OCI-LY3 (cell line): ENCODE measurements around the gene KCNMA1.

Source experiments
- H2AFZ ChIP-seq: fragments of 200-600, 300-600 bp; shearing (Covaris generic); 2 replicates; pipeline ENCODE4 v1.6.0; 2014; ENCODE audit warnings: antibody characterized with exemption, low read depth, low read length
- H3K27ac ChIP-seq: fragments of 200-600, 300-600 bp; sonication (generic); 2 replicates; pipeline ENCODE4 v1.5.1; 2014; ENCODE audit warnings: mild to moderate bottlenecking, low read length, moderate library complexity, mixed read lengths
- H3K27me3 ChIP-seq: fragments of 200-600, 300-600 bp; sonication (generic); 2 replicates; pipeline ENCODE4 v1.6.1; 2014; ENCODE audit warnings: low read depth, low read length, mixed read lengths
- H3K36me3 ChIP-seq: fragments of 200-600, 300-600 bp; sonication (generic); replicated peaks from 2 replicates; pipeline ENCODE3; 2014; ENCODE audit warnings: low read depth, low read length, mixed read lengths
- H3K4me1 ChIP-seq: fragments of 300-600, 200-600 bp; sonication (generic); 2 replicates; pipeline ENCODE4 v1.6.1; 2014; ENCODE audit warnings: low read length, mixed read lengths
- H3K4me2 ChIP-seq: fragments of 200-600, 300-600 bp; sonication (generic); 2 replicates; pipeline ENCODE4 v1.6.1; 2014; ENCODE audit warnings: low read length, mixed read lengths
- H3K4me3 ChIP-seq: fragments of 300-600, 200-600 bp; sonication (generic); 2 replicates; pipeline ENCODE4 v1.5.1; 2014; ENCODE audit warnings: antibody characterized with exemption, mild to moderate bottlenecking, low read length, moderate library complexity
- H3K79me2 ChIP-seq: fragments of 300-600, 200-600 bp; shearing (Covaris generic); 2 replicates; pipeline ENCODE4 v1.6.1; 2014; ENCODE audit warnings: mild to moderate bottlenecking, low read length, mixed read lengths
- H3K9ac ChIP-seq: fragments of 300-600, 200-600 bp; shearing (Covaris generic); 2 replicates; pipeline ENCODE4 v1.6.0; 2014; ENCODE audit warnings: mild to moderate bottlenecking, low read length, moderate library complexity
- H3K9me3 ChIP-seq: fragments of 200-600, 300-600 bp; shearing (Covaris generic); 2 replicates; pipeline ENCODE4 v1.6.1; 2014; ENCODE audit warnings: low read length, mixed read lengths; ENCODE audit not compliant: insufficient read depth
- H4K20me1 ChIP-seq: fragments of 200-600, 300-600 bp; sonication (generic); 2 replicates; pipeline ENCODE4 v1.6.1; 2016; ENCODE audit warnings: low read length, mixed read lengths; ENCODE audit not compliant: insufficient read depth
- CTCF ChIP-seq: fragments of 200-600, 300-600 bp; sonication (generic); IDR thresholded peaks from 2 replicates; pipeline ENCODE4 v1.5.1; 2014; ENCODE audit warnings: antibody characterized with exemption, low read length, low read depth
- EZH2phosphoT487 ChIP-seq: fragments of 200-600 bp; shearing (Covaris generic); IDR thresholded peaks from 2 replicates; pipeline ENCODE4 v1.6.1; 2018; ENCODE audit warnings: antibody characterized with exemption, mixed run types, low read depth

Gene KCNMA1

GRCh38 chr10:77306666-77307065 is 330.9 kb downstream of the KCNMA1 start:
- no peak overlapping the region for H3K27ac ChIP-seq
- peaks cover 31% of the 10 kb centered on the region for H3K36me3 ChIP-seq
- no peak overlapping the region for H3K4me3 ChIP-seq
- no peaks in the 10 kb centered on the region for H3K79me2 ChIP-seq
- peaks cover 35% of the 10 kb centered on the region for H3K4me1 ChIP-seq
- H2AFZ ChIP-seq: no peak overlapping the region
- no peaks in the 10 kb centered on the region for H3K27me3 ChIP-seq
- TF ChIP-seq EZH2phosphoT487 (no peak), CTCF (no peak)
- no peak overlapping the region for H3K9ac ChIP-seq
- peaks cover 90% of the 10 kb centered on the region for H4K20me1 ChIP-seq
- no peaks in the 10 kb centered on the region for H3K9me3 ChIP-seq
- H3K4me2 ChIP-seq: no peak overlapping the region

GRCh38 chr10:77305650-77306632 is 331.7 kb downstream of the KCNMA1 start:
- Histone ChIP-seq H3K27ac (peak overlapping the region; percentile 30; the same call in 1 of the 2 replicates), H3K36me3 (peaks cover 31% of the 10 kb centered on the region), H3K9me3 (no peaks in the 10 kb centered on the region), H2AFZ (no peak overlapping the region), H3K4me3 (peak overlapping the region; percentile 13; the same call in 1 of the 2 replicates), H3K9ac (no peak overlapping the region), H3K4me2 (peak overlapping the region; percentile 55), H3K4me1 (peaks cover 35% of the 10 kb centered on the region), H4K20me1 (peaks cover 85% of the 10 kb centered on the region), H3K79me2 (no peaks in the 10 kb centered on the region), H3K27me3 (no peaks in the 10 kb centered on the region)
- no peak for TF ChIP-seq CTCF
- TF ChIP-seq EZH2phosphoT487: no peak

- Histone ChIP-seq H3K4me3 (no peak overlapping the region), H3K79me2 (no peaks in the 10 kb centered on the region), H3K4me2 (no peak overlapping the region), H3K36me3 (peaks cover 31% of the 10 kb centered on the region), H2AFZ (no peak overlapping the region), H3K4me1 (peaks cover 22% of the 10 kb centered on the region), H4K20me1 (peaks cover 85% of the 10 kb centered on the region), H3K27ac (no peak overlapping the region), H3K27me3 (no peaks in the 10 kb centered on the region), H3K9me3 (no peaks in the 10 kb centered on the region), H3K9ac (no peak overlapping the region)
- TF ChIP-seq CTCF (no peak), EZH2phosphoT487 (no peak)
Measured at GRCh38 chr10:77304192-77304591, 333.4 kb downstream of the KCNMA1 start.

GRCh38 chr10:77301305-77301730 is 336.3 kb downstream of the KCNMA1 start:
- no peak overlapping the region for H2AFZ ChIP-seq
- H3K27ac ChIP-seq: no peak overlapping the region
- H3K9me3 ChIP-seq: no peaks in the 10 kb centered on the region
- TF ChIP-seq EZH2phosphoT487 (no peak), CTCF (no peak)
- H3K27me3 ChIP-seq: no peaks in the 10 kb centered on the region
- H3K4me2 ChIP-seq: no peak overlapping the region
- H3K4me1 ChIP-seq: peaks cover 21% of the 10 kb centered on the region
- peaks cover 76% of the 10 kb centered on the region for H4K20me1 ChIP-seq
- H3K4me3 ChIP-seq: no peak overlapping the region
- H3K9ac ChIP-seq: no peak overlapping the region
- H3K79me2 ChIP-seq: no peaks in the 10 kb centered on the region
- peaks cover 31% of the 10 kb centered on the region for H3K36me3 ChIP-seq
